Naive thymus-derived CD4-positive, alpha-beta T cell (primary cell): ENCODE results near the gene TMEM53. TPM values are rescaled to one million over a fixed set of nuclear protein-coding genes. Genes with fewer than 3 reads are reported as not detected.

Source experiments
- ATAC-seq: fragments of 150-1000 bp; cut with Tn5 transposase; 2 replicates; pipeline ENCODE4 v1.10.0; 2021; ENCODE audit warnings: mild to moderate bottlenecking, moderate library complexity
- CTCF ChIA-PET: fragments of 350-600 bp; sonication (Branson Sonifier 250); formaldehyde crosslinking; loops from one replicate; lab custom pipeline; 2021; ENCODE audit warnings: antibody characterized with exemption; lab: Charles Lee
- POLR2A ChIA-PET: fragments of 350-600 bp; sonication (Branson Sonifier 250); formaldehyde crosslinking; loops from one replicate; lab custom pipeline; 2021; ENCODE audit warnings: antibody characterized with exemption, inconsistent platforms; lab: Charles Lee
- DNase-seq, 9 donors: peaks; one replicate each; pipeline versions ENCODE4 v3.0.0 to v3.0.0-alpha.2; 2020 to 2022; ENCODE audit warnings: mixed read lengths in 1 of 9
- H3K27ac ChIP-seq: one replicate; pipeline ENCODE4 v1.7.0; 2013; ENCODE audit warnings: mild to moderate bottlenecking, low read depth, low read length, moderate library complexity
- H3K27me3 ChIP-seq, 2 donors: one replicate each; pipeline ENCODE4 v1.7.0; 2013; ENCODE audit warnings: low read length in 2 of 2, mild to moderate bottlenecking in 2 of 2, moderate library complexity in 2 of 2; ENCODE audit not compliant: control insufficient read depth in 2 of 2, insufficient read depth in 2 of 2
- H3K36me3 ChIP-seq, 3 experiments: 1 replicate in 2 of 3; 2 replicates in 1 of 3; pipeline ENCODE4 v1.7.0; 2013; ENCODE audit warnings: low read length in 3 of 3, mild to moderate bottlenecking in 3 of 3, moderate library complexity in 1 of 3; ENCODE audit not compliant: insufficient read depth in 3 of 3, control insufficient read depth in 2 of 3
- H3K4me1 ChIP-seq, 2 donors: one replicate each; pipeline ENCODE4 v1.7.0; 2013; ENCODE audit warnings: low read length in 2 of 2, mild to moderate bottlenecking in 2 of 2, moderate library complexity in 1 of 2; ENCODE audit not compliant: control insufficient read depth in 2 of 2, insufficient read depth in 2 of 2
- H3K4me3 ChIP-seq: 2 replicates; pipeline ENCODE4 v1.7.0; 2013; ENCODE audit warnings: mild to moderate bottlenecking, low read length
- H3K9me3 ChIP-seq, 3 experiments: 1 replicate in 2 of 3; 2 replicates in 1 of 3; pipeline ENCODE4 v1.7.0; 2013; ENCODE audit warnings: low read length in 3 of 3; ENCODE audit not compliant: control insufficient read depth in 2 of 3
- H3K27ac Mint-ChIP-seq, 9 donors: one replicate each; pipeline ENCODE4 v1.8.0; 2020 to 2022; ENCODE audit warnings: mixed read lengths in 9 of 9, mild to moderate bottlenecking in 8 of 9, moderate library complexity in 5 of 9, inconsistent platforms in 2 of 9
- H3K27me3 Mint-ChIP-seq, 5 donors: one replicate each; pipeline ENCODE4 v1.8.0; 2021 to 2022; ENCODE audit warnings: mixed read lengths in 5 of 5, mild to moderate bottlenecking in 1 of 5
- H3K36me3 Mint-ChIP-seq, 5 donors: one replicate each; pipeline ENCODE4 v1.8.0; 2020 to 2022; ENCODE audit warnings: mixed read lengths in 5 of 5, mild to moderate bottlenecking in 3 of 5, inconsistent platforms in 1 of 5
- H3K4me1 Mint-ChIP-seq, 7 donors: one replicate each; pipeline ENCODE4 v1.8.0; 2020 to 2022; ENCODE audit warnings: mixed read lengths in 7 of 7, mild to moderate bottlenecking in 3 of 7, inconsistent platforms in 1 of 7
- H3K4me3 Mint-ChIP-seq, 10 donors: one replicate each; pipeline ENCODE4 v1.8.0; 2020 to 2022; ENCODE audit warnings: mild to moderate bottlenecking in 10 of 10, mixed read lengths in 10 of 10, moderate library complexity in 6 of 10, inconsistent platforms in 2 of 10
- H3K9me3 Mint-ChIP-seq, 11 donors: one replicate each; pipeline ENCODE4 v1.8.0; 2020 to 2022; ENCODE audit warnings: mixed read lengths in 11 of 11, mild to moderate bottlenecking in 4 of 11, inconsistent platforms in 1 of 11, moderate library complexity in 1 of 11
- intact Hi-C, 2 donors: fragments of 100-400 bp; cut with micrococcal nuclease; formaldehyde crosslinking; loops; one replicate each; pipeline ENCODE4 v1.15.1; 2023
- polyA plus RNA-seq, 2 donors: library from polyadenylated mRNA; unstranded; fragments of 300-500 nt; fragmentation: Illumina TruSeq; gene quantifications; one replicate each; pipeline ENCODE4 v1.2.3, GENCODE V29; 2021
- total RNA-seq, 6 experiments: library from RNA in 5 of 6; stranded (reverse) in 5 of 6; gene quantifications; 1 replicate in 5 of 6; 2 replicates in 1 of 6; pipeline ENCODE4 v1.2.3 and lab custom pipeline; 2021 to 2026

Gene TMEM53
- total and polyA plus RNA-seq, 7 experiments from 2014 or later: 1.6 to 3.5 (median 2.9) TPM

DNA sequence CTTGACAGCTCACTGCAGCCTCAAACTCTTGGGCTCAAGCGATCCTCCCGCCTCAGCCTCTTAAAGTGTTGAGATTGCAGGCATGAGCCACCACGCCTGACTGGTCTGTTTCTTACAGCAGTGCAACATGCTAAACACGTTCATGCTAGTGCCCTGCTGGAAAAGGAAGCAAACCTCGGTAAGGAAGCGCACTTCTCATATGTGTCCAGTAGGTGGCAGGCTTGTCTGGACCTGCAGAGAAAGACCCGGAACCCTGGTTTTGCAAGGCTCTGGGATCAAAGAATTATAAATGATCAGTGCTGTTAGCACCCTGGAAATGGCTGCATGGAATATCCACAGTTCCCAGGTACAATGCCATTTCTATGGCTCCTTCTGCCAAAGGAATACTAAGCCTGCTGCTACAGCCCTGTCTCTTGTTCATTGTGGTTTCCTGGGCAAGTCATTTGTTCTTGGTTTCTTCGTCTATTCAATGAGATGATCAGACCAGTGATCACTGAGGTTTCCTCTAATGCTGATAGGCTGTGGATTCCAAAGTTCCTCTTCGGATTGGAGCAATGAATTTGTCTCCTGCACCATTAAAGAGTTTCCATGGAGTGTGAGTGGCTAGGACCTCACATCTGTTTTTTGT is 40.8 kb upstream of the TMEM53 start:
- H3K4me3 Mint-ChIP-seq: peak overlapping the region; percentile 24 to 72 (median 66)
- Histone ChIP-seq H3K36me3 (no peaks in the 10 kb centered on the region), H3K27me3 (no peaks in the 10 kb centered on the region), H3K9me3 (no peaks in the 10 kb centered on the region), H3K27ac (peak overlapping the region; percentile 39), H3K4me3 (peak overlapping the region; percentile 28), H3K4me1 (peaks cover 11 to 37% of the 10 kb centered on the region in 2 donors)
- DNase-seq (peak; percentile 46 to 77 (median 69)), ATAC-seq (peak; percentile 98)
- H3K9me3 Mint-ChIP-seq: no peaks in the 10 kb centered on the region
- intact Hi-C loops: loop anchor here (1.0 to 2.0 kb wide), 7 partner anchors 14 to 776 kb away; partner anchors contain the start of genes ARMH1 (in 1 of the 2), RPS8 (in 1 of the 2), TESK2 (in 1 of the 2) and TMEM53 (in 1 of the 2)
- ChIA-PET CTCF (interaction anchor here (0.7 to 8.9 kb wide), 5 partner anchors 15 to 786 kb away, joined by 3 to 55 read pairs (median 5); partner anchors contain the start of gene RNU5D-1), POLR2A (interaction anchor here (0.7 to 14.5 kb wide), 4 partner anchors 15 to 95 kb away, joined by 3 to 239 read pairs (median 4); partner anchors contain the start of gene RNU5D-1)
- peak overlapping the region; percentile 40 to 85 (median 68) for H3K27ac Mint-ChIP-seq
- H3K27me3 Mint-ChIP-seq: peaks cover 0 to 9% (median 0%) of the 10 kb centered on the region in 5 donors
- peaks cover 39 to 52% (median 47%) of the 10 kb centered on the region in 7 donors for H3K4me1 Mint-ChIP-seq
- H3K36me3 Mint-ChIP-seq: no peaks in the 10 kb centered on the region

- H3K4me1 ChIP-seq: peaks cover 11 to 35% of the 10 kb centered on the region in 2 donors
- ChIA-PET POLR2A (interaction anchor here (0.7 to 14.5 kb wide), 5 partner anchors 7 to 95 kb away, joined by 3 to 239 read pairs (median 5); partner anchors contain the start of gene RNU5D-1), CTCF (interaction anchor here (0.6 to 8.9 kb wide), 5 partner anchors 16 to 787 kb away, joined by 3 to 55 read pairs (median 5); partner anchors contain the start of gene RNU5D-1)
- DNase-seq: no peak
- H3K27me3 Mint-ChIP-seq: peaks cover 0 to 9% (median 0%) of the 10 kb centered on the region in 5 donors
- H3K9me3 Mint-ChIP-seq: no peaks in the 10 kb centered on the region
- no peaks in the 10 kb centered on the region for H3K36me3 Mint-ChIP-seq
- H3K4me3 Mint-ChIP-seq: peak overlapping the region in 6 of 10 donors; percentile 48 to 72 (median 69)
- no peak overlapping the region for H3K27ac ChIP-seq
- intact Hi-C loops: loop anchor here (2.0 kb wide), 2 partner anchors 14 to 40 kb away; partner anchors contain the start of genes ARMH1 (in 1 of the 2) and TMEM53 (in 1 of the 2)
- H3K4me1 Mint-ChIP-seq: peaks cover 35 to 47% (median 44%) of the 10 kb centered on the region in 7 donors
- ATAC-seq: no peak
- H3K9me3 ChIP-seq: no peaks in the 10 kb centered on the region
- H3K36me3 ChIP-seq: no peaks in the 10 kb centered on the region
- H3K27ac Mint-ChIP-seq: peak overlapping the region; percentile 40 to 85 (median 68)
- H3K4me3 ChIP-seq: no peak overlapping the region
- no peaks in the 10 kb centered on the region for H3K27me3 ChIP-seq
Observed at GRCh38 chr1:44714532-44714931, 40.3 kb upstream of the TMEM53 start.

DNA sequence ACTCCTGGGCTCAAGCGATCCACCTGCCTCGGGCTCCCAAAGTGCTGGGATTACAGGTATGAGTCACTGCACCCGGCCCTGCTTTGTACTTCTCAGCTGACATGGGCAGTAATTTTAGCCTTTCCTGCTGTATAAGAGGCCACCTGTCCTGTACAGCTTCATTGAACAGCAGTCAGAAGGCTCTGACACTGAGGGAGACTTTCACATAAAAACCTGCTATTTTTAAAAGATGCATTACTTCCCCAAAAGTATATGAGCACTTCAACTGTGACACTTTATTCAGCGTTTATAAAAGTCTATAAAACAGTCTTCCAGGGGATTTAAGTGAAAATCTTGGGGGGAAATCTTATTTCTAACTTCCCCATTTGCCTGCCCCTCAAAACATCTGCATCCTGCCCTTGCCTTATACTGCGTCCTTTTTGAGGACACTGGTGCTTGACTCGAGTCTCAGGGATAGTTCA is 39.1 kb upstream of the TMEM53 start:
- Mint-ChIP-seq H3K27ac (no peak overlapping the region), H3K36me3 (no peaks in the 10 kb centered on the region), H3K27me3 (peaks cover 0 to 9% (median 0%) of the 10 kb centered on the region in 5 donors), H3K4me1 (peaks cover 30 to 42% (median 40%) of the 10 kb centered on the region in 7 donors), H3K9me3 (peaks cover 0 to 1% (median 0%) of the 10 kb centered on the region in 11 donors), H3K4me3 (no peak overlapping the region)
- intact Hi-C loops: no loop called here
- CTCF ChIA-PET: interaction anchor here (0.7 to 8.9 kb wide), 3 partner anchors 17 to 942 kb away, joined by 4 to 55 read pairs (median 6); partner anchors contain the start of gene RNU5D-1
- DNase-seq: no peak
- Histone ChIP-seq H3K27ac (no peak overlapping the region), H3K4me3 (no peak overlapping the region), H3K4me1 (peaks cover 11 to 24% of the 10 kb centered on the region in 2 donors), H3K27me3 (no peaks in the 10 kb centered on the region), H3K9me3 (no peaks in the 10 kb centered on the region), H3K36me3 (no peaks in the 10 kb centered on the region)
- POLR2A ChIA-PET: interaction anchor here (0.7 to 14.5 kb wide), 5 partner anchors 8 to 973 kb away, joined by 3 to 239 read pairs (median 5); partner anchors contain the start of gene RNU5D-1
- ATAC-seq: no peak

- H3K4me1 Mint-ChIP-seq: peaks cover 6 to 15% (median 12%) of the 10 kb centered on the region in 7 donors
- H3K4me3 Mint-ChIP-seq: peak overlapping the region; percentile 30 to 71 (median 64)
- H3K27ac ChIP-seq: no peak overlapping the region
- H3K9me3 ChIP-seq: no peaks in the 10 kb centered on the region
- DNase-seq (peak in 6 of 9 donors; percentile 35 to 59 (median 54)), ATAC-seq (peak; percentile 92)
- H3K9me3 Mint-ChIP-seq: peaks cover 0 to 1% (median 0%) of the 10 kb centered on the region in 11 donors
- intact Hi-C loops: no loop called here
- peak overlapping the region in 7 of 9 donors; percentile 0 to 48 (median 23) for H3K27ac Mint-ChIP-seq
- no peaks in the 10 kb centered on the region for H3K36me3 Mint-ChIP-seq
- peaks cover 0 to 8% of the 10 kb centered on the region in 2 donors for H3K4me1 ChIP-seq
- CTCF ChIA-PET: interaction anchor here (0.7 to 1.6 kb wide), 3 partner anchors 11 to 33 kb away, joined by 4 to 7 read pairs (median 4); no protein-coding TSS in a partner anchor
- H3K4me3 ChIP-seq: no peak overlapping the region
- H3K27me3 Mint-ChIP-seq: peaks cover 0 to 9% (median 0%) of the 10 kb centered on the region in 5 donors
- no peaks in the 10 kb centered on the region for H3K36me3 ChIP-seq
- POLR2A ChIA-PET: interaction anchor here (1.1 to 2.2 kb wide), 4 partner anchors 10 to 101 kb away, joined by 3 to 14 read pairs (median 9); no protein-coding TSS in a partner anchor
- no peaks in the 10 kb centered on the region for H3K27me3 ChIP-seq
Observed at GRCh38 chr1:44707959-44708831, 33.9 kb upstream of the TMEM53 start.

DNA sequence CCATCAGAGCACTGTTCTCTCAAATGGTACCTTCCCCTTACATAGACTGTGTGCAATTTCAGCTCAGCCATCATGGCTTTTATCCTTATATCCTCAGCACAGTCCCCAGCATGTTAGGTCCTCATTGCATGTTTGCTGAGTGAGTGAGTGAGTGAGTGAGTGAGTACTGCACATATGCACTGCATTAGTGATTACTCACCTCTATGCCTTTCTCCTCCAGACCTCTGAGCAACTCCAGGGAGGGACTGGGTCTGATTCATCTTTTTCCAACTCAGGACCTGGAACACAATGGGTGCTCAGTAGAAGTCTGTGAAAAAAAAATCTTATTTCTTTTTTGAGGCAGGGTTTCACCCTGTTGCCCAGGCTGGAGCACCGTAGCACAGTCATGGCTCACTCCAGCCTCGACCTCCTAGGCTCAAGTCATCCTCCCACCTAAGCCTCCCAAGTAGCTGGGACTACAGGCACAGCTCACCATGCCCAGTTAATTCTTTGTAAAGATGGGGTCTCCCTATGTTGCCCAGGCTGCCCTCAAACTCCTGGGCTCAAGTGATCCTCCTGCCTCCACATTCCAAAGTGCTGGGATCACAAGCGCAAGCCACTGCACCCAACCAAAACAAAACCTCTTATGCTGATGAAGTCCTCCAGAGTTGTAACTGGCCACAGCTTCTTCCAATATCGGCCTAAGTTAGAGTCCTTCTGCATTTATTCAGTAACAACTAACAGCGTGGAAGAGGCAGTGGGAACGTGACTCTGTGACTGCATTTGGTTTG is 33.0 kb upstream of the TMEM53 start:
- ChIA-PET POLR2A (interaction anchor here (1.2 to 2.2 kb wide), 3 partner anchors 11 to 68 kb away, joined by 3 to 14 read pairs (median 4); partner anchors contain the start of gene RPS8), CTCF (interaction anchor here (0.7 to 2.3 kb wide), 6 partner anchors 10 to 556 kb away, joined by 3 to 8 read pairs (median 4); no protein-coding TSS in a partner anchor)
- Histone ChIP-seq H3K4me1 (peaks cover 0 to 8% of the 10 kb centered on the region in 2 donors), H3K27ac (no peak overlapping the region), H3K4me3 (no peak overlapping the region), H3K36me3 (no peaks in the 10 kb centered on the region), H3K9me3 (no peaks in the 10 kb centered on the region), H3K27me3 (no peaks in the 10 kb centered on the region)
- intact Hi-C loops: no loop called here
- ATAC-seq (no peak), DNase-seq (no peak)
- H3K36me3 Mint-ChIP-seq: peaks cover 0 to 3% (median 0%) of the 10 kb centered on the region in 5 donors
- peak overlapping the region in 1 of 10 donors; percentile 71 for H3K4me3 Mint-ChIP-seq
- peaks cover 0 to 1% (median 0%) of the 10 kb centered on the region in 11 donors for H3K9me3 Mint-ChIP-seq
- H3K27me3 Mint-ChIP-seq: peaks cover 0 to 9% (median 0%) of the 10 kb centered on the region in 5 donors
- peak overlapping the region in 1 of 9 donors; percentile 23 for H3K27ac Mint-ChIP-seq
- peaks cover 6 to 15% (median 12%) of the 10 kb centered on the region in 7 donors for H3K4me1 Mint-ChIP-seq
